Right lobe of liver (tissue), 4 donors: Measurements from ENCODE around the gene VAC14.

Experiments used
- POLR2A ChIP-seq: fragments of 450-650 bp; IDR thresholded peaks from one replicate; pipeline ENCODE4 v1.6.1; 2017; ENCODE audit warnings: antibody characterized with exemption, mild to moderate bottlenecking
- TF ChIP-seq, protein P1 (sequence below), 4 donors: fragments of 200-600 bp in 3 of 4; fragments of 450-650 bp in 1 of 4; IDR thresholded peaks; one replicate each; pipeline versions ENCODE4 v1.5.1 to v1.8.0; 2016 to 2022; ENCODE audit warnings: antibody characterized with exemption in 4 of 4, mild to moderate bottlenecking in 2 of 4
- donor health status: DM: no; HTN: no; CAD: no.
- donor health status: DM: no; HTN: no; CAD: no.
- donor health status: DM: no; HTN: yes; CAD: no.

GRCh38 chr16:70644763-70645597 is 156.0 kb downstream of the VAC14 start:
- TF ChIP-seq, protein P1, sequence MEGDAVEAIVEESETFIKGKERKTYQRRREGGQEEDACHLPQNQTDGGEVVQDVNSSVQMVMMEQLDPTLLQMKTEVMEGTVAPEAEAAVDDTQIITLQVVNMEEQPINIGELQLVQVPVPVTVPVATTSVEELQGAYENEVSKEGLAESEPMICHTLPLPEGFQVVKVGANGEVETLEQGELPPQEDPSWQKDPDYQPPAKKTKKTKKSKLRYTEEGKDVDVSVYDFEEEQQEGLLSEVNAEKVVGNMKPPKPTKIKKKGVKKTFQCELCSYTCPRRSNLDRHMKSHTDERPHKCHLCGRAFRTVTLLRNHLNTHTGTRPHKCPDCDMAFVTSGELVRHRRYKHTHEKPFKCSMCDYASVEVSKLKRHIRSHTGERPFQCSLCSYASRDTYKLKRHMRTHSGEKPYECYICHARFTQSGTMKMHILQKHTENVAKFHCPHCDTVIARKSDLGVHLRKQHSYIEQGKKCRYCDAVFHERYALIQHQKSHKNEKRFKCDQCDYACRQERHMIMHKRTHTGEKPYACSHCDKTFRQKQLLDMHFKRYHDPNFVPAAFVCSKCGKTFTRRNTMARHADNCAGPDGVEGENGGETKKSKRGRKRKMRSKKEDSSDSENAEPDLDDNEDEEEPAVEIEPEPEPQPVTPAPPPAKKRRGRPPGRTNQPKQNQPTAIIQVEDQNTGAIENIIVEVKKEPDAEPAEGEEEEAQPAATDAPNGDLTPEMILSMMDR (IDR thresholded peaks at IDR 0.05) = no peak
- no peak for TF ChIP-seq POLR2A
